ENCODE data around the gene TSKS.

The TSKS gene, protein sequence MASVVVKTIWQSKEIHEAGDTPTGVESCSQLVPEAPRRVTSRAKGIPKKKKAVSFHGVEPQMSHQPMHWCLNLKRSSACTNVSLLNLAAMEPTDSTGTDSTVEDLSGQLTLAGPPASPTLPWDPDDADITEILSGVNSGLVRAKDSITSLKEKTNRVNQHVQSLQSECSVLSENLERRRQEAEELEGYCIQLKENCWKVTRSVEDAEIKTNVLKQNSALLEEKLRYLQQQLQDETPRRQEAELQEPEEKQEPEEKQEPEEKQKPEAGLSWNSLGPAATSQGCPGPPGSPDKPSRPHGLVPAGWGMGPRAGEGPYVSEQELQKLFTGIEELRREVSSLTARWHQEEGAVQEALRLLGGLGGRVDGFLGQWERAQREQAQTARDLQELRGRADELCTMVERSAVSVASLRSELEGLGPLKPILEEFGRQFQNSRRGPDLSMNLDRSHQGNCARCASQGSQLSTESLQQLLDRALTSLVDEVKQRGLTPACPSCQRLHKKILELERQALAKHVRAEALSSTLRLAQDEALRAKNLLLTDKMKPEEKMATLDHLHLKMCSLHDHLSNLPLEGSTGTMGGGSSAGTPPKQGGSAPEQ

DNA sequence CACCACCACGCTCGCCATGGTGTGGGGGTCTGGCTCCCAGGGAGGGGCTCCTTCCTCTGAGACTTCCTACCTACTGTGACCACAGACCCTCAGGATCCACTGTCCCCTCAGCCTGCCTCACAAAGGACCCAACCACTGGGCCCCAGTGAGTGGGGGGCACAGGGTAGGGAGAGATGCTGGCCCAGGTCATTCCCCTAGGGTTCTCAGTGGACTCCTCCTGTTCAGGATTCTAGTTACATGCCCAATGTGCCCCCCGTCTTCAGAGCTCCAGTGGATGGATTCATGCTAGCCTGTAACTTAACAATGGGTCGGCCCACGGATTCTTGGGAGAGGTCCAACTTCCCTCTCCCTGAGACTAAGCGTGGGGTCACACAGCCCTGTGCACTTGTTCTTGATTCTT, at the start of gene TSKS:
TSS of gene TSKS (minus strand) at position 77 of the 400 bp plus-strand sequence. CDS start at position 18, 59 bp downstream.
- no peak for DNase-seq

DNA sequence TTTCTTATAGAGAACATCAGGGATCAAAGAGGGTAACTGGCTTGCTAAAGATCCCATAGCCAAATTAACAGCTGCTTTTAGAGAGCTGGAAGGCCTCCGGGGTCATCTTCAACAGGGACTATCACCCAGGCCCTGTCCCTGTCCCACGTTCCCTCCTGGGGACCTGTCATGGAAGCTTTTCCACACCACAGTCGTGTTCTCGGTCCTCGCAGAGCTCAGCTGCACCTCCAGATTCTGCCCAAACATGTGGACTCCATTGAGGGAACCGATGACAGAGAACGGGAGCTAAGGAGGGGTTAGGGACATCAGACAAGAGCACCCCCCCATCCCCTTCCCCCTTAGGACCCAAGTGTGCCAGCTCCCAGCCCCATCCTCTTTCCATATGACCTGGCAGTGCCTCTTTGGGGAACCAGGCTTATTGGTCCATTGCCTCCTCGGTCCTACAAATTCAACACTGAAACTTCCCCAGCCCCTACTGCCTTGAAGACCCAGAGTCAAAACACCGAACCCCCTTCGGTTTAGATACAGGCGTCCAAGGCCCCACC, 49.4 kb upstream of the TSKS start:
- DNase-seq = no peak

DNA sequence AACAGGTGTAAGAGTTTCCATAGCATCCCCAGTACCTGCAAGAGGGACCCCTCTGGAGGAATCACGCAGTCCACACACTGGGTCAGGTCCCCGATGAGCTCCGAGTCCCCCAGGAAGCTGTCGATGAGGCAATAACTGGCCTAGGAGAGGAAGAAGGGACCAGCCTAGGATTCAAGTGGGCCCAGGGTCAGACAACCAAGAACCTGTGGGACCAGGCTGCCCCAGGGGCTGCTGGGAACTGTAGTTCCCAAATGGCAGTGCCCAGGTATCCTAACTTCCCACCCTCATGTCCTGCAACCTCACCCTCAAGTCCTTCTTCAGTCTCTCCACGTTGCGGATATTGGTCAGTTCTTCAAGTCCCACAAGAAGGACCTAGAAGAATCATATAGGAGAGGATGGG, 48.2 kb upstream of the TSKS start:
- DNase-seq = no peak

DNA sequence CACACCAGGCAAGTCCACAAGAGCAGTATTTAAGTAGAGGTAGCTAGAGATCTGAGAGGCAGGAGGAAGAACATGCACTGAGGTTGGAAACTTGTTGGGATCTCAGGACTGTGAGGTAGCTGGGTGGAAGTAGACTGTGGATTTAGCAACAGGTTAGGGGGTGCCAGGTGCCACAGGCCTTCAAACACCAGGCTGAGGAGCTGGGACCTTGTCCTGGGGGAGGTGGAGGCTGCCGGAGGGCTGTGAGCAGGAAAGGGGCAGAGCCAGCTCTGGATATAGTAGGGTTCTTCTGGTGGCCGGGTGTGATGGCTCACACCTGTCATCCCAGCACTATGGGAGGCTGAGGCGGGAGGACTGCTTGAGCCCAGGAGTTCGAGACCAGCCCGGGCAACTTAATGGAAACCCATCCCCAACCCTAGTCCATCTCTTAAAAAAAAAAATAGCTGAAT, 46.9 kb upstream of the TSKS start:
- no peak for DNase-seq

DNA sequence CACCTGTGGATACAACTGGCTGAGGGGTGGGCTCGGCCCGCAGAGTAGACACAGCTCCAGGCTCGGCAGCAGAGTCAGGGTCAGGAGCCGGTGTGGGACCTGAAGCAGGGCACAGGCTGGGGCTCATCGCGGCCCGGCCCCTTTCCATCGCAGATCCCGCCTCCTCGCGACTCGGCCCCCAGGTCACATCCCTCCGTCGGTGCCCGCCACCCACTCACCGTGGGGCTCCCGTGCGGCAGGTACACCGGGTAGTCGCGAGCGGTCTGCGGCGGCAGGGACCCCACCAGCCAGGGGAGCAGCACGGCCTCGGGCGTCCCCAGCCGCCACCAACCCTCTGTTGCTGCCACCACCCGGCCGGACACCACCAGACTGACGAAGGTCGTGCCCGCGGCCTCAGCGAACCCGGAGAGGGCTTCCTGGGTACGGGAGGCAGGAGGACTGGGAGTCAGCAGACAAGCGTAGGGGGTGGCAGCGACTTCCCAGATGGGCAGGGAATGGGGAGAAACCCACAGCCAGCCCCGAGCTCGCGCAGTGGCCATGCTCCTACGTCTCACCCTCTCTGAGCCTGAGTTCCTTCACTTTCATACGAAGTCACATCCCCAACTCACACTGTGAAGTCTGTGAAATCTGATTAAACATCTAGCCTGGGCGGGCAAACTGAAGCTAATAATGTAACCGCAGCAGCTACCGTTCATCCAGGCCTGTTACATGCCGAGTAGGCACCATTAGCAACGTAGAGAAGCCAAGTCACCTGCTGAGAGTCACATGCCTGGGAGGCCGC, 46.2 kb upstream of the TSKS start:
- peak; percentile 70 for DNase-seq

DNA sequence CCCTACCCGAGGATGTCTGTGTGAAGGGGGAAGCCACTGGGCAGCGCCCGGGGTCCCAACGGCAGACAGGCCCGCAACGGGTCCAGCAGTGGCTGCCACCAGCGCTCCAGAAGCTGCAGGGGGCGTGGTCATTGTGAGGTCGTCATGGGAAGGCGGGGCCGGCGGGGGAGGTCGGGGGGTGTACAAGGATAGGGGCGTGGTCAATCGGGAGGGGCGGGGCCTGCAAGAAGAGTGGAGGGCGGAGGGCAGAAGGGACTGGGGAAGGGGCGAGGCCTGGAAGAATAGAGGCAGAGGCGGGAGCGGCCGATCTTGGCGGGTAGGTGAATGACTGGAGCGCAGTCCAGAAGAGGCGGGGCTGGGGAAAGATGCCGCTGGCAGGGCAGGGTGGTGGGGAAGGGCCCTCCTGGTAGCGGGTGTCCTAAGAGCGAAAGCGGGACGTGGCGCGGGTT, 45.6 kb upstream of the TSKS start:
- peak; percentile 92 for DNase-seq

DNA sequence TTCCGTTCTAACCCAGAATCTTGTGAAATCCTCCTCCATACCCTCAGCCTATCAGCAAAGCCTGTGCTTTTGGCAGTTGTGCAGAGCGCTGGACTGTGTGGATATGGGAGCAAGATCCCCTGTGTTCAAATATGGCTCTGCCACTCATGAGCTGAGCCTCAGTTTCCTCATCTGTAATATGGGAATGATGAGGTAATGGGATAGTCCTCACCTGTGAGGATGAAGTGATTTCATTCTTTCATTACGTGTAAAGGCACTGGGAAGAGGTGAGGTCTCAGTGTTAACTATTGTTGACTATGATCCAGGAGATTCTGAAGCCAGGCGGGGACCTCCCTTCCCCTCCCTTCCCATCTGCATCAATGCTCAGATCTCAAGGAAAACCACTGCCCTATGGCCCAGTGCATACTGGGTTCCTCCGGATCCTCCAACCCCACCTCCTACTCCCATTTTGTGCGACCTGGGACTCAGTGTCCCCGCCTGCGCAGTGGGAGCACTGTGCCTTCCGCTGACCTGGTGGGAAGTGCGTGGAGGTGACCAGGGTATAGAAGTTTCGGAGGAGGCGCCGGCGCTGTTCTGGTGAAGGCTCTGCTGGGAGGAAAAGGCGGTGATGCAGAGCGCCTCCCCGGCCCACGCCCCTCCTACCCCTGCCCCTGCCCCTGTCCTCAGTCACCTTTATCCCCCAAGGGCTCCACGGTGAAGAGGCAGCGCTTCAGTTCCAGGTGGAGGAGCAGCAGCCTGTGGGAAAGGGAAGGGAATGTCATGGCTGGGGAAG, 45.0 kb upstream of the TSKS start:
- DNase-seq = no peak

DNA sequence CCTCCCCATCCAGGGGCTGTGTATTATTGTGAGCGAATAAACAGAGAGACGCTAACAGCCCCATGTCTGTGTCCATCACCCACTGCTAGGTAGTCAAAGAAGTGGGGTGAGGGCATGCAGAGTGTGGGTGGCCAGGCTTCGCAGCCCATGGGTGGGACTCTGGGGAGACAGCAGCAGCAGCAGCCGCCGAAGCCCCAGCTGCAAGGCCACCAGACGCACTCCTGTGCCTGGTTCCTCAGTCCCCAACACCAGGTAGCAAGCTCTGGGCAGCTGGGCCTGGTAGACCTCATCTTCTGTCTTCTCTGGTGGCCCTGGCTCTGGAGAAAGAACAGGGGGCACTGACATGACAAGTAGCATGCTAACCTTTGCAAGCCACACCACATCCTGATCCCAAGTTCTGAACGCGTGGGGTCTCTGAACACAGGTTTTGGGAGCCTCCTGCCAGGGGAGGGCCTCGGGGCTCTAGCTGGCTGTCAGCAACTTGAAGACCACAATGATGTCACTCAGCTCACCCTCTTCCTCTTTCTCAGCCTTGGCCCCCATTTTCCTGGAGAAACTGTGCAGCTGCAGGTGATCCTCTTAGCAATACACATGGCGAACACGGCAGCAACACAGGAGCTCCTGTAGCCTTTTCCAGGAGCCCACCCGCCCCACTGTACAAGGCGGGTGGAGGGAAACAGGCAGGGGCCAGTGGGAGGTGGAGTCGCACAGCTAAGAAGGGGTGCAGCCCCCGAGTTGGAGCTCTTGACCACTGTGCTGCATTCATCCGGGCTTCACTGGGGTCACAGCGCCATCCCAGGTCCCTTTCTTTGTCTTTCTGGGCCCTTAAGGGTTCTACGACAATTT, 44.2 kb upstream of the TSKS start:
- DNase-seq = no peak

DNA sequence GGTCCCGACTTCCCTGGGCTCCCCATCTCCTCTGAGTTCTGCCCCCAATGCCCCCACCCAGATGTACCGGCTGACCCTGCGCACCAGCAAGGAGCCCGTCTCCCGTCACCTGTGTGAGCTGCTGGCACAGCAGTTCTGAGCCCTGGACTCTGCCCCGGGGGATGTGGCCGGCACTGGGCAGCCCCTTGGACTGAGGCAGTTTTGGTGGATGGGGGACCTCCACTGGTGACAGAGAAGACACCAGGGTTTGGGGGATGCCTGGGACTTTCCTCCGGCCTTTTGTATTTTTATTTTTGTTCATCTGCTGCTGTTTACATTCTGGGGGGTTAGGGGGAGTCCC, 43.5 kb upstream of the TSKS start:
- no peak for DNase-seq

DNA sequence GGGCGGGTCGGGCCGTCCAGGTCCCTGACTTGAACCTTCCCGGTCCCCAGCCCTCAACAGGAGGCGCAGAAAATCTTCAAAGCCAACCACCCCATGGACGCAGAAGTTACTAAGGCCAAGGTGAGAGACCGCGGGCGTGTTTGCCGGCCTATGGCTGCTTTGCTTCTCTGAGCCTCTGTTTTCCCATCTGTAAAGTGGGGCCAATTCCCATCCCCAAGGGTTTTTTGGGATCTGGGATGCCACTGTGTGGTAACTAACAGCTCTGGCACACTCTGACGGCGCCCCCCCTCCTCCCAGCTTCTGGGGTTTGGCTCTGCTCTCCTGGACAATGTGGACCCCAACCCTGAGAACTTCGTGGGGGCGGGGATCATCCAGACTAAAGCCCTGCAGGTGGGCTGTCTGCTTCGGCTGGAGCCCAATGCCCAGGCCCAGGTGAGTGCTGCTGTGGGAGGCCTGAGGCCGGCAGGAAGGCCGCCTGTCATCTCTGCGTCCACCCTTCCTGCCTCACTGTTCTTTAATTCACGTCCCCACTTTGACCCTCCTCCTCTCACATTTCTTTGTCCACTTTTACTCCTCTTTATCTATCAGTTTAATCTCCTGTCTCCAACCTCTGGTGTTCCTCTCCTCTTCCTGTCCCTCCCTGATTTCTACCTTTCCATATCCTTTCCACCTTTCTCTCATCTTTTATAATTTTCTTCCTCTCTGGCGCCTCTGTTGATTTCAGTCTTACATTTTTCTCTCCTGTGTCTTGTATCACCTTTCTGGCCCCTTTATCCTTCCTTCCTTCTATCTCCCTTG, 42.9 kb upstream of the TSKS start:
- DNase-seq = no peak

DNA sequence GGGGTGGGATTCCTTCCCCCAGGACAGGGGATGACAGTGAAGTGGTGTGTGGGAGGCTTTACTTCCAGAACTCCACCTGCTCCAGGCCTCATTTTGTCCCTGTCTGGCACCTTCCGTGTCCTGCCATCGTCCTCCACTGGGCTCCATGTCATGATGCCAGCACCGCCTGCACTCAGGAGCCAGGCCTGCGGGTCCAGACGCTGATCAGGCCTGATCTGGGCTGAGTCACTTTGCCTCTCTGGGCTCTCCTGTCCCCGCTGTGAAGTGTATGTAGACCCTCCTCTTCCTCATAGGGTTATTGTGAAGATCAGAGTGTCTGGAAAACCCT, 40.4 kb upstream of the TSKS start:
- no peak for DNase-seq

DNA sequence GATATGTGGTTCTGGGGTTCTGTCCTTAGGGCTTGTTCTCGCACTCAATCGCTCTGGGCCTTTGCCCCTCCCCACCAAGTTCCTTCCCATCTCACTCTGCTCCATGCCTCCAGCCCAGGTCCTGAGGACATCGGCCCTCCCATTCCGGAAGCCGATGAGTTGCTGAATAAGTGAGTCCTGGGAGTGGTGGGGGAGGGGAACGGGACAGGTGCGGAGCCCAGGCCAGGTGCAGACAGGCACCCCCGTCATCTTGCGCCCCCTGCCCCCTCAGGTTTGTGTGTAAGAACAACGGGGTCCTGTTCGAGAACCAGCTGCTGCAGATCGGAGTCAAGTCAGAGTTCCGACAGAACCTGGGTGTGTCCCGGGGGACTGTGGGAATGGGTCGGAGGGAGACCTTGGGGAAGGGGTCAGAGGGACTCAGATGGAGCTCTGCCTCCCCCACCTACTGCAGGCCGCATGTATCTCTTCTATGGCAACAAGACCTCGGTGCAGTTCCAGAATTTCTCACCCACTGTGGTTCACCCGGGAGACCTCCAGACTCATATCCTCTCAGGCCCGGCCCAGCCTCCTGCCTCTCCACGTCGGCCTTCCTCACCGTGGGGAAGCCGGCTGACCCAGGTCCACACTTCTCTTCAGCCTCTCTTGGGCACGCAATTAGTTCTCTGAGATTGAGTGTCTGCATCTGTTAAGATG, 39.9 kb upstream of the TSKS start:
- DNase-seq = no peak

DNA sequence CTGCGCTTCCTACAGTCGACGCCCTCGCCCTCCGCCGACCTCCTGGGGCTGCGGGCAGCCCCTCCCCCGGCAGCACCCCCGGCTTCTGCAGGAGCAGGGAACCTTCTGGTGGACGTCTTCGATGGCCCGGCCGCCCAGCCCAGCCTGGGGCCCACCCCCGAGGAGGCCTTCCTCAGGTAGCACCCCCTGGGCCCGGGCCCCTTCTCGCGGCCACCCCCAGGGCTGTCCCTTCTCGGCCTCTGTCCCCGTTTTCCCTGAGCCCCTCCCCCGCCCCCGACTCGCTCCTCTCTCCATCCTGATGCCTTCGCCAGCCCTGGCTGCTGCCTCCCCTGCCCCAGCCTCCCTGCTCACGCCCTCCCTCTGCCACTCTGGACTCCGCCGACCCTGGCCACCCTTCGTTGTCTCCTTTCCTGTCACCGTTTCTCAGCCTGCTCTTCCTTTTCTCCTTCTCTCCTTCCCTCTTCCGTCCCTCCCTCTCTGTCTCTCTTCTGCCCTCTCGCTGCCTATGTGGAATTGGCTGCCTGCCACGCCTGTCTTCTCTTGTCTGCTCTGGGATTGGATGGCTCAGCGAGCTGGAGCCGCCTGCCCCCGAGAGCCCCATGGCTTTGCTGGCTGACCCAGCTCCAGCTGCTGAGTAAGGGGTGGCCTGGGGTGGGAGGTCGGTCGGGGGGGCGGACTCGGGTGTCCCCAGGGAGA, 39.0 kb upstream of the TSKS start:
- DNase-seq = no peak

DNA sequence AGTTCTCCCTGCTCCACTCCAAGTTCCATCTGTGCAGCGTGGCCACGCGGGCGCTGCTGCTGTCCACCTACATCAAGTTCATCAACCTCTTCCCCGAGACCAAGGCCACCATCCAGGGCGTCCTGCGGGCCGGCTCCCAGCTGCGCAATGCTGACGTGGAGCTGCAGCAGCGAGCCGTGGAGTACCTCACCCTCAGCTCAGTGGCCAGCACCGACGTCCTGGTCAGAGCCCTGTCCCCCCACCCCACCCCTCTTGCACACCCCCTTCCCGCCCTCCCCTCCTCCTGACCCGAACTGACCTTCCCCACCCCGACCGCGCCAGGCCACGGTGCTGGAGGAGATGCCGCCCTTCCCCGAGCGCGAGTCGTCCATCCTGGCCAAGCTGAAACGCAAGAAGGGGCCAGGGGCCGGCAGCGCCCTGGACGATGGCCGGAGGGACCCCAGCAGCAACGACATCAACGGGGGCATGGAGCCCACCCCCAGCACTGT, 38.3 kb upstream of the TSKS start:
- no peak for DNase-seq

DNA sequence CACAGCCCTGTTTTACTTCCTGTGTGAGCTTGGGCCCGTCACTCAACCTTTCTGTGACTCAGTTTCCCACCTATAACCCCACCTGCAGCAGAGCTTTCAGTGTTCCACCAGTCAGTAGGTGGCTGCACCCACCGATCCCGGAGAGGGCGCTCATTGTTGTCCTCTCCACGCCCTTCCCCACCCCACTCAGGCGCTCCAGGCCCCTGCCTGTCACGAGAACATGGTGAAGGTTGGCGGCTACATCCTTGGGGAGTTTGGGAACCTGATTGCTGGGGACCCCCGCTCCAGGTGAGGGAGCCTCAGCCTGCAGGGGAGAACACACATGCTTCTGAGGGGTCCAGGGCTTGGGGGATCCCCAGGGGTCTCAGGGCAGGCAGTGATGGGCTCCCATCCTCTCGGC, 37.7 kb upstream of the TSKS start:
- DNase-seq = no peak

DNA sequence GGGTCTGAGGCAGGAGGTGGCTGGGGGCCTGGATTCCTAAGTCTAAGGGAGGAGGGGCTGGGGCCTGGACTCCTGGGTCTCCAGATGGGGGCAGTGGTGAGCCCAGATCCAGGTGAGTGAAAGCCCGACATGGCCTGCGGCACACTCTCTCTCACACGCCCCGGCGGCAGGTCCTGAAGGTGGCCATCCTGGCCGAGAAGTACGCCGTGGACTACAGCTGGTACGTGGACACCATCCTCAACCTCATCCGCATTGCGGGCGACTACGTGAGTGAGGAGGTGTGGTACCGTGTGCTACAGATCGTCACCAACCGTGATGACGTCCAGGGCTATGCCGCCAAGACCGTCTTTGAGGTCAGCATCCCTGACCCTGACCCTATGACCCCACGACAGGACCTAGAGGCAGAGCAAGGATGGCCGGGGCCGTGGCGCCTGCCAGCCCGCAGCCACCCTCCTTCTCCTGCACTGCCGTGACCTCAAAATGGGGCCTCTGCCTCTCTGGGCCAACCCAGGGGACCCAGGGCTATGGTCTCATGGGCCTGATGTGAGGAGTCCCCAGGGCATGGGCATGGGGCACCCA, 36.8 kb upstream of the TSKS start:
- DNase-seq = no peak

DNA sequence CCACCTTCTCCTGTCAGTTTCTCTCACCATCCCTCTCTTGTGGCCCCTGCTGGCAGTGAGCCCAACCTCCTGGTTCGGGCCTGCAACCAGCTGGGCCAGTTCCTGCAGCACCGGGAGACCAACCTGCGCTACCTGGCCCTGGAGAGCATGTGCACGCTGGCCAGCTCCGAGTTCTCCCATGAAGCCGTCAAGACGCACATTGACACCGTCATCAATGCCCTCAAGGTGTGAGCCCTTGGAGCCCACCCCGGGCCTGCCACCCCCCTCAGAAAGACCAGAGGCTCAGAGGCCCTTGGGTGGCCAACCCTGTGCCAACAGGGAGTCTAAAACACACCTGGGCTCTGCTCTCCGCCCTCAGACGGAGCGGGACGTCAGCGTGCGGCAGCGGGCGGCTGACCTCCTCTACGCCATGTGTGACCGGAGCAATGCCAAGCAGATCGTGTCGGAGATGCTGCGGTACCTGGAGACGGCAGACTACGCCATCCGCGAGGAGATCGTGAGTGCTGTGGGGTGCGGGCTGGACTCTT, 36.2 kb upstream of the TSKS start:
- DNase-seq = no peak

DNA sequence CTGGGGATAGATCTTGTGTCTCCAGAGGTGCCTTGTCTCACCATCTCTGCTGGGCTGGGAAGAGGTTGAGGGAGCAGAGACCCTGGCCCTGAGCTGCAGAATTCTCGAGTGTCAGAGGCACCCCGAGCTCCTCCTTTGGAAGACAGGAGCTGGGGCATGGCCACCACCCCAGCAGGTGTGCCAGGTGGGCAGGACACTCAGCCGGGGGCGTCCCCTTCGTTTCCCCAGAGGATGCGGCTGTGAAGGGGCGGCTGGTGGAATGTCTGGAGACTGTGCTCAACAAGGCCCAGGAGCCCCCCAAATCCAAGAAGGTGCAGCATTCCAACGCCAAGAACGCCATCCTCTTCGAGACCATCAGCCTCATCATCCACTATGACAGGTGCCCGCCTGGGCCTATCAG, 35.5 kb upstream of the TSKS start:
- no peak for DNase-seq

DNA sequence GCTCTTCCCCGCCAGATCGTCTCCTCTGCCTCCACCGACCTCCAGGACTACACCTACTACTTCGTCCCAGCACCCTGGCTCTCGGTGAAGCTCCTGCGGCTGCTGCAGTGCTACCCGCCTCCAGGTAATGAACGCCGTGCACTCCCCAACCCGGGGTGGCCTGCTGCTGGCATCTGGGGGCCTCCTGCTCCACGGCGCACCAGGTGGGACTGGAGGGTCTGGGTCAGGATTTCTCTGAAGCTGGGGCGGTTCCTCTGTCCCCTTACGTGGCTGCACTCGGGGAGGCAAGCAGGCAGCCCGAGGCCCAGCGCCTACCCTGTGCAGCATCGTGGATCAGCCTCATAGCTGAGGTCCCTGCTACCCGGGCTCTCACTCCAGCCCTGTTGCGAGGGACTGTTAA, 32.5 kb upstream of the TSKS start:
- no peak for DNase-seq

Measured in CD4-positive, alpha-beta T cell treated with Interleukin-12 subunit alpha and Interleukin-12 subunit beta, for 1 hour (primary cell).